Left renal cortex interstitium (tissue), 4 donors: ENCODE results near the gene CELF6. TPM values are rescaled to one million over a fixed set of nuclear protein-coding genes. Genes with fewer than 3 reads are reported as not detected.
"Not testable (repeated sequence)": the region's sequence is repeated elsewhere in the genome, so short reads cannot be mapped to it uniquely, and the experiment has no call there.

Experiments
- DNase-seq, 4 donors: peaks; one replicate each; pipeline ENCODE4 v3.0.0-alpha.2; 2013; ENCODE audit warnings: low read depth in 4 of 4, low spot score in 2 of 4, missing footprints in 1 of 4
- polyA plus RNA-seq, 4 donors: library from polyadenylated mRNA; unstranded; fragments of 120-200 nt; gene quantifications; one replicate each; pipeline ENCODE4 v1.2.1, GENCODE V29; 2013; ENCODE audit not compliant: insufficient read length in 4 of 4

Gene CELF6
- polyA plus RNA-seq, 4 donors, result 3.1 to 6.6 (median 4.2) TPM

DNA sequence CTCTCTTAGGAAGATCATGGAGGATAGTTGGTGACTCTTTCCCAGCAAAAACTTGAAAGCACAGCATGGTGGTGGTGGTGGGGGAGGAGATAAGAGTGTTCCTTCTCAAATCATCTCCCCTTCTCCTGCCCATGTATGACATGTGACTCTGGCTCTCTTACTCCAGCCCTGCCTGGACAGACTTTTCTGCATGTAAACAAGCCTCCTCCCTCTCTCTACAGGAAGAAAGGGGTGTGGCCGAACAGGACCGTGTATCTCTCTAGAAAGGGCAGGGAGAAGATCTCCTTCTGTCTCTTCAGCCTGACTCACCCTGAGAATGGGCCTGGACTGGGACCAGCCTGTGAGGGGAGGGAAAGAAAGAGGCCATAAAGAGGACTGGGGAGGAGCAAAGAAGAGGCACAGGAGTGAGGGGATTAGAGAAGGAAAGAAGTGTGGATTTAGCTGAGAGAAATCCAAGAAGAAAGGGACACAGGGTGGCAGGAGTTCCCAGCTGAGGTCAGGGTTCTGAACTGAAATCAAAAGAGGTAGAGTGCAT, 1.5 kb downstream of the CELF6 start:
- DNase-seq, result no peak

DNA sequence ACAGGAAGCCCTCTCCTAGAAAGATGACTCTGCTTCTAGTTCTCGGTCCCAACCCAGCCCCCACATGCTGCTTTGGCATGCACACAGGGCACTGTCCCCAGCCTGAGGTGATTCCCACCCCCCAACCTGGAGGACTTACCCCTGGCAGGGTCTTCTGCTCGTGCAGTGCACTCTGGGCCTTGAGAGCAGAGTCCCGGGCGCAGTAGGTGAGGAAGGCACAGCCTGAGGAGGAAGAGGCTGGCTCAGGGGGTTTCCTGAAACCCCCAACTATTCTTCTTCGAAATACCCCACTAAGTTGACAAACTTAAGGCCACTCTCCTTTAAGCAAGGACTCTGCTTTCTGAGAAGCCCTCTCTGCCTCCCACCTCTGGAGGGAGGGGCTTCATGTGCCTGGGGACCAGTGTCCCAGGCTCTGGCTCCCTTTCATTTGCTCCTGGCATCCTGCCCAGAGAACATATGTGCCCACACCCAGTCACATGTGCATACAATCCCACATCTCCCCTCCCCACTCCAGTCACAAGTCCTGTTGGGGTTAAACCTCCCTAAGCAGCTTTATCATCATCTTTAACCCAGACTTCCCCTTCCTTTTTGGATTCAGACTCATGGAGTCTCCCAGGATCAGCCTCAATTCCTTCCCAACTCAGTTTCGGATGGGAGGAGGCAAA, 4.1 kb downstream of the CELF6 start:
- no peak for DNase-seq

DNA sequence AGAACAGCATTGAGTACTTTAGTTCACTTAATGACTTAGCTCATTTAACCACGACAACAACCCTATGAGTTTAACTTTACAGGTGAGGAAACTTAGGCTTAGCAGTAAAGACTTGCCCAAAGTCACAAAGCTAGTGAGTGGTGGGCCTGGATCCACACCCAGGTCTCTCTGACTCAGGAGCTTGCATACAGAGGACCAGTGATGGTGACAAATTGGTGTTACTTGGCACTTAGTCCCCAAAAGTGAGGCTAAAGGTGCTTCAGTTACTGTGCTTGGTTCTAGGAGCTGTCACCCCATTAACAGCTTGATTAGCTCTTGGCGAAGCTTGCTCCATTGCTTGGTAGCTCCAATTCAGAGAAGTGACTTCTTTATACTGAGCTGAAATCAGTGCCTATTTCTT, 6.1 kb downstream of the CELF6 start:
- no peak for DNase-seq

DNA sequence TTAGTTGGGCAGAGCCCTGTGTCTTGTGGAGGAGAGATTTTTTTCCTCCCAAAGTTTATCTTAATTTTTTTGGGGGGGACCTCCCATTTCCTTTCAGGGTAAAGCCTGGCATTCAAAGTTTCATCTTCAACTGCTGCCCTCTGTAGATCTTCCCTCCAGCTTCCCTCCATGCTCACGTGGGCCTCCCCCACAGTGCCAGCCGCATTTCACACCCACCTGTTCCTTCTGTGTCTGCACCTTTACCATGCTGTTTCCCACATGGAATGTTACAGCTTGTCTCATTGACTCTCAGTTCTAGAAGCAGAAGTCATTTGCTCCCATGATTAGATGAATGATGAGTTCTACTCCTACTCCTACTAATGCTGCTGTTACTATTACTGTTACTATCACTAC, 6.5 kb downstream of the CELF6 start:
- DNase-seq, result no peak

DNA sequence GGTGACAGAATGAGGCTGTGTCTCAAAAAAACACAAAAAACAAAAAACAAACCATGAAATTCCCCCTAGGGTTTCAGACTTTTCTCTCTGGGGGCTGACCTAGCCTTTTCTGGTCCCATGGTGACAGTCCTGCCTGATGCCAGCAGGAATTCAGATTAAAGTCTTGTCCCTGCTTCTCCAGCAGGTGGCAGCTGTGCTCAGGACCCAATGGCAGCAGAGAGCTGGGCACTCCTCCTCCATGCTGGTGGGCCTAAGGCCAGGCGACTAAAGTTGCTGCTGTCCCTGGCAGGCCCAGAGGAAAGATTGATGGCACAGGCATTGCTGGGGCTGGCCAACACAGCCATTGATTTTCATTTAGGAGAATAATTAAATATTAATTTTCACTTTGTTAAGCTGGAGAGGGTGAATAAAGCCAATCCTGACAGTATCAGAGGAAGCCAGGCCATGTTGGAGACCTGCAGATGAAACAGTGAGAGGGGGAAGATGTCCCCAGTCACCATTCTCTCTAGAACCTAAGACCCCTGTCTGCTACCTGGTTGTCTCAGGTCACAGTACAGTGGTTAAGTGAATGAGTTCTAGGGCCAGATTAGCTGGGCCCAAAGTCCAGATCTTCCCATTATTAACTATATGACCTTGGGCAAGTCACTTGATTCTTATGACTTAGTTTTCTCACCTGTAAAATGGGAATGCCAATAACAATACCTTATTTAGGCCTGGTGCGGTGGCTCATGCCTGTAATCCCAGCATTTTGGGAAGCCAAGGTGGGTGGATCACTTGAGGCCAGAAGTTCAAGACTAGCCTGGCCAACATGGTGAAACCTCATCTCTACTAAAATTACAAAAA, 7.1 kb downstream of the CELF6 start:
- DNase-seq, result peak in 1 of 4 donors; percentile 37

DNA sequence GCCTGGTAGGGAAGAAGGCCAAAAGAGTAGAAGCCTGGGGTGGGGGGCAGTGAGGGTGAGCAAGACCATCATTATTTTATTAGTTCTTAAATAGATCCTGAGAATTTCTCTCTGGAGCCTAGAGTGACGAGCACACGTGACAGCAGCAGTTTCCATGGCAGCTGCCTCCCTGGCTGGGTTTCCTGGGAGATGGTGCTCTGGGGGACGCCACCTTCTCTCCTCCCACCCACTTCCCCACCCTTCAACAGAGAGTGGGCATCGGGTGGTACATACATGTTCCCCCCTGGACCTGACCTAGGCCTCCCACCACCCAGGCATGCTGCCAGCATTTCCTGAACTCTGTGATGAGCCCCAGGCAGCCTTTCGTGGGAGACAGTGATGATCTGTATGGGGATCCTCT, 12.9 kb downstream of the CELF6 start:
- DNase-seq, result no peak

DNA sequence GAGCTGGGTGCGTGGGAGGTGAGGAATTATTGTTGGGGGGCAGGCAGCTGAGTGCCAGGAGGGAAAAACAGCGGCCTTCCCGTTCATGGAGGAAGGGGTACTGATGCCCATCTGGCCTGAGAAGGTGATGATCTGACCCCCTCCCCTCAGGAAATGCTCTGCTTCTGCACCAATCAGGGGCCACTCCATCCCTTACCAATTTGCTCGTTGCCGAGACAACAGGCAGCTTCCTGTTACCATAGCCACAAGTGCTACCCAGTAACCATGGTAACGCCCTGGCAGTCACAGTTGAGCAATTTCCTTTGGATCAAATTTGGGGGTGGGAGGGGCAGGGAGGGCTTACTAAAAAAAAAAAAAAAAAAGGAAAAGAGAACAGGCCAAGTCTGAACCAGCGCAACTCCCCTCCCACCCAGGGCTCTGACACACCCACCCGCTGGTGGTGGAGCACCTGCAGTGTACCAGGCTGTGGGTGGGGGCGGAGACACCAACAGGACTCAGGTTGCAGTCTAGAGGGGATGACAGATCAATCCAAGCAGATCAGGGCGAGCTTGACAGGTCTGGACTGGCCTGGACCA, 13.7 kb downstream of the CELF6 start:
- DNase-seq, result no peak

DNA sequence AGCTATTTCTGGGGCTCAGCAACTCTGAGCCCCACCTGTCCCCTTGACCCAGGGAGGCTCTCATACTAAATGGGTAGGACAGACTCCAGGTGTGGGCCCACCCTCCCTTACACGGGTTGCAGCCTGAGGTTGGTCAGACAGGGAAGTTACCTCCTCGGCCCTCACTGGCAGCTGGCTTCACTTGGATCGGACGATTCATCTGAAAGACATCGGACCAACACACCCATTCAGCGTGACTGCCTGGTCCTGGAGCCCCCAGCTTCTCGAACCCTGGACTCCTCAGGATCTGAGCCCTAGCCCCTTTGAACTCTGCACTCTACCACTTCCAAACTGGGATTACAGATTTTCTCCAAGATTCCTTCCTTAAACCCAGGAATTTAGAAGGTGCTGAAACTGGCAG, 15.4 kb downstream of the CELF6 start:
- DNase-seq, result no peak

DNA sequence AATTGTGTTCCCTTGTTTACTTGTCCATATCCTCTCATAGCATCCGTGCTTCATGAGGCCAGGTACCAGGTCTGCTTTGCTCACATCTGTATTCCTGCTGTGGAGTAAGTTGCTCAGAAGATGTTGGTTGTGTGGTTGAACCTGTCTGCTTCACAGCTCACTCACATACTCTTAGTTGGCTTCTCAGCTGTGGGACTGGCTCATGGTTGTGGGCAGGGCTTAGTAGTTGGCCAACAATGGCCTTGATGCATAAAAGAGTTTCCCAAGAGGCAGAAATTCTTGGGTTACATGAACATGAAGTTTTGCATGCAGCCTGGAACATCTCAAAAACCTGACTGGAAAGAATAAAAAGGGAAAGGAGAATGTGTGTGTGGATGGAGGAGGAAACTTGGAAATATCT, 17.0 kb downstream of the CELF6 start:
- DNase-seq, result no peak

DNA sequence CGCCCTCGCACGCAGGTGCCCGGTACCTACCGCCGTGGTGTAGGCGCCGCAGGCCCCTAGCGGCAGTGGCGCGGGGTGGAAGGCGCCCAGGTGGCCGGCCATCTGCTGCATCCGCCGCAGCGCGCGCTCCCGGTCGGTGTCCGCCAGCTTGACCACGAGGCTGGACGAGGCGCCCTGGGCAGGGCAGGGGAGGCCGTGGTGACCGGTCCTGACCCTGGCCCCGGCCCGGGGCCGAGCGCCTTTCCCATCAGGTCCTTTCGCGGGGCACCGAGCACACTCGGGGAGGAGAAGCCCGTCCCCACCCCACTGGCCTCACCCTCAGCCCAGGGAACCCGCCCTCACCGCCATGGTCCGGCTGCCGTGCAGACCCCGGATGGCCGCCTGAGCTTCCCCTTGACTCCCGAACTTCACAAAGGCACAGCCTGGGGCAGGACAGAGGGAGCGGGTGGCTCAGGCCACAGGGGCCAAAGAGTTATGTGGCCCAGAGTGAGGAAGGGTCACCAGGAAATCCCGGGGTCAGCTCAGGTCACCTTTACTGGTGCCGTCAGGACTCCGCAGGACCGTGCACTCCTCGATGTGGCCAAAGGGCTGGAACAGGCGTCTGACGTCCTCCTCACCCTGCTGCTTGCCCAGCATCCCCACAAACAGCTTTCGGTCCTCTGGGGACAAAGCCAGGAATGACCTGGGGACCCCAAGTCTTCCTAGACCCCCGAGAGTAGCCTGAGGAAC, 30.2 kb downstream of the CELF6 start:
- DNase-seq, result no peak

DNA sequence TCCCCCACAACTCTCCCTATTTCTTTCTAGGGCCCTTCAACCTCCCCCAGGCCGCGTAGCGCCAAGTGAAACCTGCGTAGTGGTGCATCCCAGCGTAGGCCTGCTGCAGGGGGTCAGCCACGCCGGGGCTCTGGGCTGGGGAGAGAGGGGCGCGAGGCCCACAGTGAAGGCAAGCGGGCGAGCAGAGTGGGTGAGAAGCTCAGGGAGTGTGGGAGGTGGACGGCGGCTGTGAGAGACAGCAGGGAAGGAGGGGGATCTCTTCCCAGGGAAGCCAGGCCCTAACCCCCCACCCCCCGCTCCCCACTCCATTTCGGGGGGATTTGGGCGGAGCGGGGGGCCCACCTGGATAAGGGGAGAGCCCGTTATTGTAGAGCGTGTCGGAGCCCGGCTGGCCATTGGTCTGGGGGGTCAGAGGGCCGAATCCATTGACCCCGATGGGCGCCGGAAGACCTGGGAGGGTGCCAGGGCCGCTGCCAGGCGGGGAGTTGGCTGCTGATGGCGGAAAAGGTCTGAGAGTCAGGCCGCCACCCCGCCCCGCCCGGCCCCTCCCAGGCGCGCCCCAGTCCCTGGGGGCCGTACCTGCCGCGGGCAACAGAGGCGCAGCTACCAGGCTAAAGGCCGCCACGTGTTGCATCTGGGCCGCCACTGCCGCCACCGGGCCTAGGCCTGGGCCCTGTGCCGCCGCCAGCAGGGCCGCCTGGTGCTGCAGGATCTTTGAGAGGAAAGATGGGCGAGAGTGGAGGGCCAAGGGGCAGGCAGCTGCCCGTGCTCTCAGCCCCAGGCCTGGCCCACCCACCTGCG, 31.0 kb downstream of the CELF6 start:
- no peak for DNase-seq

DNA sequence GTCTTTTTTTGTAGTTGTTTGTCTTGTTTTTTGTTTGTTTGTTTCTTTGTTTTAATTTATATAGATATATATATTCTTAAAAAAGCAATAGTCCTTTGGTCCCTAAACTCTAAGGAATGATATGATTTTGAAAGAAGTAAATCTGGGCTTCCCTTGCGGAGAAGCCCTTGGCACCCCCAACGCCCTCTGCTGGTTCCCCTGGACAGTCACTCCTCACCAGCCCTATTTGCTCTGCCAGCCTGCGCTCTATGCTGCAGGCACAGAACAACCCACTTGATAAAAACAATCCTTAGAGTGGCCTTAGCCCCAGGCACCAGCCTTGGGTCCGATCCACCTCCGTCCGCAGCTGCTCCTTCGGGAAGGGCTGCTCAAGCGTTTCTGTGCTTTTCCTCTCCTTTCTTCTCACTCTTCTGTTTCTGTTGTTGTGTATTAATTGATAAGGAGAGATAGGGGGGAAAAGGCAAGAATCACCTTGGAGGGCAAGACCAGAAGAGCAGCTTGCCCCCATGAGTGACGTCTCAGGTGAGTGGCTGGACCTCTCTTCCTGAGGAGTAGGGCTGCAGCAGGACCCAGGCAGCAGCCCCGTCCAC, 33.9 kb downstream of the CELF6 start:
- DNase-seq, result no peak

DNA sequence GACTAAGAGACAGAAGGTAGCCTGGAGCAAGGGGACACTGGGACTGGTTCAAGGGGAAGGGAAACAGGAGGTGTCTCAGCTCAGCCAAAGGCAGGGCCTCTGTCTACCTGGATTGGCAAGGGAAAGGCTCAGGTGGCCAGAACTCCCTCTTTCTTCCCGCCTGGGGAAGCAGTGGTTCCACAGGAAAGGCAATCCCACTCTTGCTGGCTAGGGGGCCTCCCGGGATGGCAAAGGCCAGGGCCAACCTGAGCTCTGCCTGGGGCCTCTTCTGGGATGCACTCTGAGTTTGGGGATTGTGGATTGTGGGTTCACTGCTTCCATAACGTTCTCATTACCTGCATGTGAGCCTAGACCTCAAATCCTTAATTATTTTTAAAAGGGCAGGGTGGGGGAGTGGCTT, 34.6 kb downstream of the CELF6 start:
- no peak for DNase-seq

DNA sequence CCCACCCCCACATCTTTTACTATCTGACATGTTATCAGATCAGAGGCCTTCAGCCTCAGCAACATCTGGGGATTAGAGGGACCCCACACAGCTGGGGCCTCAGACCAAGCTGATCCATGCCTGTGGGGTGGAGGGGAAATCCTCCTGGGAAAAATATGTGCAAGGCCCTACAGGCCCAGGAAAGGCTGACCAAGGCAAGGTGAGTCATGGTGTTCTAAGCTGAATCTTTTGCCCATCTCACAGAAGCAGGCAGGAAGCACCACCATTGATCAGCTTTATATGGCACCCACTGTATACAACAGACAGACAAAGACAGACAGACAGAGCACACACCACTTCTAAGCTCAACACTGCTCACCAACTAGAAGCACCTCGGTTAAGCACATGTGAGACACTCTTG, 35.2 kb downstream of the CELF6 start:
- DNase-seq, result no peak

DNA sequence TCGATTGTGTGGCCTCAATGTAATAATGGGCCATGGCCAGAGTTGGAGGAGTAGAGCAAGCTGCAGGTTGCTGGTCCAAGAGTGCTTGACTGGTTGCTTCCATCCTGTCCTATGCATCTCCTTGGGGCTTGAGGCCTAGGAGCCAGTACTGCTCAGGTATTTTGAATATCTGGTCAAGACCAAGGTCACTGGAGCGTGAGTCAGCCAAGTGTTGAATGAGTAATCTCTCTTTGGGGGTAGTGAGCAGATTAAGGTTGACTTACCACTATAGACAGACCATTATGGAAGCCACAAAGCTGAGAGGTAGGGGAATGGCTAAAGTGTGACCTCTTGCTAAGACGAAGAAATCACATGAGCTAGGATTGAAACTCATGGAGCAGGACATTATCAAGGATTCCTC, 38.2 kb downstream of the CELF6 start:
- no peak for DNase-seq

DNA sequence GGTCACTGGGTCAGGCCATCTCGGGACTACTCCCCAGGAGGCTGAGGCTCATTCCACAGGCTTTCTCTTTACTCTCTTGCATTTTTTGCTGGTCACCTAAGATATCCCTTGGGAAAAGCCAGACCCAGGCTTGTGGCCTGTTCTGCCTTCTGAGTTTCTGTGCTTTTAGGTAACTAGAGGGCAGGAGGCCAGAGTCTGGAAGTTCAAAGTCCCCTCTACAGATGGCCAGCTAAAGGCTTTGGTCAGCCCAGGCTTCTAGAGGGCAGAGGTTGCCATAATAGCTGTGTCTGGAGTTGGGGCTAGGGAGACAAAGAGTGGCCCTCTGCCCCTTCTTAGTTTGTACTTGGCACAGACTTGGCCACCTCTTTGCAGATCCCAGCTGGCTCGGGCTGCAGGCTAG, 39.2 kb downstream of the CELF6 start:
- DNase-seq, result no peak

DNA sequence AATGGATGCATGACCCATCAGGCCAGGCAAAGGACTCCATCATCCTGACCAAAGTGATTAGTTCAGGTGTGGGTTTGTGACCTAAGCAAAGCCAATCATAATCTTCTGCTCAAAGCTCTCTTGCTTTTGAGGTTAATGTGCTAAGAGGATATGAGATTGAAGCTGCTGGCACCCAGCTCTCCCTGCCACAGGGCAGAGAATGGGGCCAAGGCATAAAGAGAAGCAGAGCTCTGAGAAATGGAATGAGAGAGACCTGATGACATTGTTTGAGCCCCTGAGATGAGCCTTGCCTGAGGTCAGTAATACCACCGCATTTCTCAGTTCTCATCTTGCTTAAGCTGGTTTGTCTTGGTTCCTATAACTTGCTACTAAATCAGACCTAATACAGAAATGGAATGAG, 41.2 kb downstream of the CELF6 start:
- DNase-seq, result no peak

DNA sequence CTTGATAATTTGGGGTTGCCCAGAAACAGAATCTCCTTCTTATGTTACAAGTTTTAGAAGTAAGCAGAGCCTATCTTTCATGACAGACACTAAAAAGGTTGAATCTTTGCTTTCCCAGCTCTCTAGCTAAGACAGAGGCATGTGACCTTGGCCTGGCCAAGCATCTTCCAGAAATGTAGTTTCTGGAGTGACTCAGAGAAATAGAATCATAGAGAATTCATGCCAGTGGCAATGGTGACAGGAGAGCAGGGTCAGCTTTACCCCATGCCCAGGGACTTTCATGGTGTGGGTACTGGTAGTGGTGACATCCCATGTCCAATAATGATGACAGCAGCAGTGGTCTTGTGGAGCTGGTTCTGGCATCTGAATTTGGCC, 43.6 kb downstream of the CELF6 start:
- no peak for DNase-seq

DNA sequence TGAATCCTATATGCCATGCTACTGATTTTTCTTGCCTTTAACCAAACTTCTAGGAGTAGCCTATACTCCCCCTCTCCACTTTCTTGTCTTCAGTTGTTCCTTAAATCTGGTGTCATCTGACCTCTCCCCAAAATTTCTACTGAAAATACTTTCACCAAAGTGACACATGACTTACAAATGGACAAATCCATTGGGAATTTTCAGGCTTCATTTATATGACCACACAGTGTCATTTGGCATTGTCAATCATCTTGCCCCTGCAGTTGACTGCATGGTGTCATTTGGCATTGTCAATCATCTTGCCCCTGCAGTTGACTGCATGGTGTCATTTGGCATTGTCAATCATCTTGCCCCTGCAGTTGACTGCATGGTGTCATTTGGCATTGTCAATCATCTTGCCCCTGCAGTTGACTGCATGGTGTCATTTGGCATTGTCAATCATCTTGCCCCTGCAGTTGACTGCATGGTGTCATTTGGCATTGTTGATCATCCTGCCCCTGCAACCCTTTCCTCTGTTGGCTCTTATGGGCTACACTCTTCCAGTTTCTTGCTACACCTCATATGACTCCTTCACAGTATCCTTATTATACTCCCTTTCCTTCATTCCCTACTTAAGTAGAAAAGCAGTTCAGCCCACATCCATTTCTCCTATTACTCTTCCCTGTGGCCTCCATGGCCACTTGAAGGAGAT, 44.2 kb downstream of the CELF6 start:
- DNase-seq, result not testable (repeated sequence)
